ENCODE measurements around the gene LRP1-AS.

The LRP1-AS gene

DNA sequence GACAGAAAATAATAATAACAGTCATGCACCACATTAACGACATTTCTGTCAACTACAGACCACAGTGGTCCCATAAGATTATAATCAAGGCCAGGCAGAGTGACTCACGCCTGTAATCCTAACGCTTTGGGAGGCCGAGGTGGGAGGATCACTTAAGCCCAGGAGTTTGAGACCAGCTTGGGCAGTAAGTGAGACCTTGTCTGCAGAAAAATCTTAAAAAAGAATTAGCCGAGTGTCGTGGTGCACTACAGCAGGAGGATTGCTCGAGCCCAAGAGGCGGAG lies 49.9 kb downstream of the LRP1-AS start:
- no peak for DNase-seq

DNA sequence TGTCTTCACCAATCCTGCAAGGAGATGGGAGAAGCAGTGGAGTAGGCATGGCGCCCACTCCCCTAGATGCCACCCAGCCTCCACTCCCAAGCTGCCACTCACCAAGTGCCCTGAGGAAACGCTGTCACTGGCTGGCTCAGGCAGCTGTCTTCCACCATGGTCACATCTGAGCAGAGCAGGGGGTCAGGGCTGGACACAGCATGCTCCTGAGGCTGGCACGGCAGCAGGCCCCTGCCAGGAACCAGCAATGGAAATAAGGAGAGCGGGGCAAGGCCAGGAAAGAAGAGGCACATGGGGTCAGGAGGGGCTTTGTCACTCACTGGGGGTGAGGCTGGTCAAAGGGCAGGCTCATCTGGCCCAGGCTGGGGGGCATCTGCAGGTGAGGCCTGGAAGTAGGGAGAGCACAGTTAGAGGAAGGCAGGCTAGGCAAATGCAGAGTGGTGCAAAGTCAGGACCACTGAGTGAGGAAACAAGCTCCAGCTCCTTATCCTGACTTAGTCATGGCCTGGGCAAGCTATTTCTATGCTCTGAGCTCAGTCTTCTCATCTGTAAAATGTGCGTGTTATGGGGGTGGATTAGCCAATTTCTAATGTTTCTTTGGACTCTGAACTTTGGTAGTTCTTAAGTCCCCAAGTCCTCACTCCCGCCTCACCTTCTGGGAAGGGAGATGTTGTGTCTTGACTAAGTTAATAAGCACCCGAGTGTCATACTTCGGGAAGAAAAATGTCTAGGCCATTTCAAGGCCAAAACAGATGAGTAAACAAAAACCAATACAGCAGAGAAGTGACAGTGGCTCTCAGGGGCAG lies 50.5 kb downstream of the LRP1-AS start:
- DNase-seq: no peak

DNA sequence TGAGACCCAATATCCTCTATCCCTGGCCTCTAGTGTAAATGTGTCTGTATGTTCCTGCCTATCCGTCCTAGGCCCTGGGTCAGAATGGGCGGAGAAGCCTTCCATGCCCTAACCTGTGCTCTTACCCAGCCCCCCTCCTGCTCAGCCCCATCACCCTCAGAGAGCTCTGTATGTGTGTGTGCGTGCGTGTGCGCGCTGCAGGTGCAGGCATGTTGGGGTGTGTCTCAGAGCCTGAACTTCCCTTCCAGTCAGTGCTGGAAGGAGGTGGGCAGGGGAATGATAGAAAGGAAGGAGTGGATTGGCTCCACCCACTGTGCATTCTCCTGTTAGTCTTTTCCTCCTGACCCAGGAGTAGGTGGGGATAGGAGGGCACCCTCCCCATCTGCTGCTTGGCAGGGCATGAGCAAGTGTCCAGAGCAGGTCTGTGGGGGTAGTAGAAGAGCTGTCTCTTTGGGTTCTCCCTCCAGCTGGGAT lies 51.3 kb downstream of the LRP1-AS start:
- DNase-seq: no peak

- DNase-seq: no peak
These were observed 52.0 kb downstream of the LRP1-AS start for GRCh38 chr12:57095440-57095839.
